Activated CD8-positive, alpha-beta memory T cell treated with anti-CD3 and anti-CD28 coated beads, Interleukin-2, amount 50 U/mL, for 4 hours (primary cell): ENCODE results near the gene KCTD6.

Experiments
- DNase-seq: peaks from one replicate; pipeline ENCODE4 v3.0.0-alpha.2; 2020

KCTD6 gene

DNA sequence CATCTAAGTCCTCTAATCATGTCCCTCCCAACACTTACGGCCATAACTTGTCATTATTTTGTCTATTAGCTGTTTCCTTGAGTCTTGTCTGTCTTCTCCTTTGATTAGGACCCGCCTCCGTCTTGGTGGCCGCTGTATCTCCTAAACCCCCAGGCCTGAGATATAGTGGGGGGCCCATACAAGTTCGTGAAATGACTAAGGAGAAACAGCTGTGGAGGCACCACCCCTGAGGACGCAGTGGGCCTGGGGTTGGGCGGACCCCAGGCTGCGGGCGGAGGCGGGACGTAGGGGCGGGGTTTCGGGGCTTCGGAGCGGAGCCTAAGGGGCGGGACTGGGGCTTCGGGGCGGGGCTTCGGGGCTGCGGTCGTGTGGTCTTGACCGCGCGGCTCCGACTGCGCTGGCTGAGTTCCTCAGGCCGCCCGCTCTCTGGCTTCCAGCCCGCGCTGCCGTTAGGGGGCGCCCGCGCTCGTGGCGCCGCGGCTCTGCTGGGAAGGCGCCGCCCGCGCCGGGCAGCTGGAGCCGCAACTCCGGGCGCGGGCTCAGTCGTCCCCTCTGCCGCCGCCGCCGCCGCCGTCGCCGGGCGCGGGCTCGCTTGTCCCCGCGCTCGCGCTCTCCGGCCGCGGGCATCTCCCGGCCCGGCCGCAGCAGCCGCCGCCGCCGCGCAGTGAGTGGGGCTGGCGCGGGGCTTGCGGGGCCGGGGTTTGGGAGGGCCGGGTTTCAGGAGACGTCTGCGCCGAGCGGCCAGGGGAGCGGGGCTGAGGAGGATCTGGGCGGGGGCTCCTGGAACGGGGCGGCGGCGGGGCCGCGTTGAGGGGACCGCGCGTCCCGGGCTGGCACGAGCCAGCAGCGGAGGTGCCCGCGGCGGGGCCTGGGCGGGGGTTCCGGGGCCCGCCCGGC is at the start of gene KCTD6:
Gene KCTD6 (plus strand): TSS at position 591 of the 897 bp plus-strand sequence. CDS start 6,660 bp downstream, outside the sequence.
- peak; percentile 89 for DNase-seq

DNA sequence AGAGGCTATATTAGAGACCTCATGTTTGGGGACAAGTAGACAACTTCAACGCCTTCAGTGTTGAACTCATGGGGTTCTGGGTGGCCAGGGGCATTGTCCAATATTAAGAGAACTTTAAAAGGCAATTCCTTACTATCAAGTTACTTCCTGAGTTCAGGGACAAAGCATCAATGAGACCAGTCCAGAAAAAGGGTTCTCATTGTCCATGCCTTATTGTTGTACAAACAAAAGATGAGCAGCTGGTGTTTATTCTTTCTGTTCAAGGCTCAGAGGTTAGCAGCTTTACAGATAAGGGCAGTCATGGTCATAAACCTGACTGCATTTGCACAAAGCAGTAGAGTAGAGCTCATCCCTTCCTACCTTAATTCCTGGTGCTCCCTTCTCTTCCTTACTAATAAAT is 39.7 kb upstream of the KCTD6 start:
- DNase-seq = no peak

DNA sequence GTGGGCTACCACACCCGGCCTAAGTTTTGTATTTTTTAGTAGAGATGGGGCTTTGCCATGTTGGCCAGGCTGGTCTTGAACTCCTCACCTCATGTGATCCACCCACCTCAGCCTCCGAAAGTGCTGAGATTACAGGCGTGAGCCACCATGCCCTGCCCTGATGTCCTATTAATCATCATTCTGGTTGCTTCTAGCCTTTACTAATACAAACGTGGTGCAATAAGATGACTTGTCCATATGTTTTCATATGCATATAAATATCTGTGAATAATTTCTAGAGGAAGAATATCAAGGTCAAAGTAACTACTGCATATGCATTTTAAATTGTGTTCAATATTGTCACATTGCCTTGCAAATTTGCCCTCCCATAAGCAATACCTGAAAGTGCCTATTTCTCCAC is 32.7 kb upstream of the KCTD6 start:
- no peak for DNase-seq

DNA sequence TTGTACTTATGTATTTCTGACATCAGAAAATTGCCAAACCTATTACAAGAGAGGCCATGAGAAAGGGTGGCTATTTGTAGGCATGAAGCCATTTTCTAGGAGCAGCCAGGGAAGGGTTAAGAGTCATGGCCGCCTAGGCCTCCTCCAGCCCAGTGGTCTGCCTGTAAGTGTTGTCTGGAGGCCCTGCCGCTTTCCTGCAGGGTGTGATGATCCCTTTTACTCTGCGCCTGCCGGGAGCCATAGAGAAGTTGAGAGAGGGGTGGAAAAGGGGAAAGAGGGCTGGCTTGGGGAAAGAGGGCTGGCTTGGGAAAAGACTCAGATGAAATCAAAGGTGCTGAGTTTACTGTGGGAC is 29.1 kb upstream of the KCTD6 start:
- no peak for DNase-seq

DNA sequence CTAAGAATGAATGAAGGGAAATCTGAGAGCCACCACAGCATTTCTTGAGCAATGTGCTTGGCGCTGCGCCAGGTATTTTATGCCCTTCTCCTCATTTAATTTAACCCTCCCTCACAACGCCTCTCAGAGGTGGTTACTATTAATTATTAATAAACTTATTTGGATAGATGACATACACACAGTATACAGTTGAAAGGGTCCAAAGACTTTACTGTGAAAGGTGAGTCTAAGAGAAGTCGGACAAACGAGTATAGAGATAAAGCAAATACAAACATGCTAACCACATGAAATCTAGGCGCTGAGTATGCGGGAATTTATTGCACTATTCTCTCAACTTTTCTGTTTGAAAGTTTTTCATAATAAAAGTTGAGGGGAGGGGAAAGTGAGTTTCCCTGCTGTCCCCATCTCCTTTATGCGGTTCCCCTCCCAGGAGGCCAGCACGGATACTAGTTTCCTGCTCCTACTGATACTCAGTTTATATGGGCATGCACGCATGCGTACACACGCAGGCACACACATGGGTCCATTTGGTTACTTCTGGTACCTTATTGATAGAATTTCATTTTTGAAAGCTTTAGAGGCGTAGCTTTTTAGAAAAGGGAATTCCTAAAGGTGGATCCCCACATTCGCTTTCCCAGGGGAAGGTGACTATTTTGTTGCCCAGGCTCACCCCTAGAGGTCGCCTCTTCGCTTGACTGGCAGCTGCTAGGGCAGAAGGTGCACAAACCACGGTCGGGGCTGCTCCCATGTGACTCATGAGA is 28.5 kb upstream of the KCTD6 start:
- DNase-seq = peak; percentile 73

DNA sequence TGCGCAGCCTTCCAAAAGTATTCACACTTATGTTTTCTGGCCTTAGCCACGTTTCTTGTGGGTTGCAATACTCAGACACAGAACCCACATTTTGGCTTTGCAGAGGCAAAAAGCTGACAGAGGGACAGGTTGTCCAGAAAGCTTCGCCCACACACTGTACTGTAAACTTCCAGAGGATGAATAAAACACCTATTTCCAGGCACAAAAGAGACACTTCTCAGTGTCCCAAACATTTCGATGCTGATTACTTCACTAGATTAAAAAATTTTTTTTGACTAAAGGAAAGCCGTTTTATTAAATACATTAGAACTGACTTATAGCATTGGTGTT is 28.0 kb upstream of the KCTD6 start:
- DNase-seq = no peak

DNA sequence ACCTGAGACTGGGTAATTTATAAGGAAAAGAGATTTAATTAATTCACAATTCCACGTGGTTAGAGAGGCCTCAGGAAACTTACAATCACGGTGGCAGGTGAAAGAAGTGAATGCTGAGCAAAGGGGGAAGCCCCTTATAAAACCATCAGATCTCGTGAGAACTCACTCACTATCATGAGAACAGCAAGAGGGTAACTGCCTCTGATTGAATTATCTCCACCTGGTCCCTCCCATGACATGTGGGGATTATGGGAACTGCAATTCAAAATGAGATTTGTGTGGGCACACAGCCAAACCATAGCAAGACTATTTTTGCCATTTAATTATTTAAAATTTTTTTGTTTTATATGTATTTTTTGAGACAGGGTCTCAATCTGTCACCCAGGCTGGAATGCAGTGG is 27.0 kb upstream of the KCTD6 start:
- no peak for DNase-seq

DNA sequence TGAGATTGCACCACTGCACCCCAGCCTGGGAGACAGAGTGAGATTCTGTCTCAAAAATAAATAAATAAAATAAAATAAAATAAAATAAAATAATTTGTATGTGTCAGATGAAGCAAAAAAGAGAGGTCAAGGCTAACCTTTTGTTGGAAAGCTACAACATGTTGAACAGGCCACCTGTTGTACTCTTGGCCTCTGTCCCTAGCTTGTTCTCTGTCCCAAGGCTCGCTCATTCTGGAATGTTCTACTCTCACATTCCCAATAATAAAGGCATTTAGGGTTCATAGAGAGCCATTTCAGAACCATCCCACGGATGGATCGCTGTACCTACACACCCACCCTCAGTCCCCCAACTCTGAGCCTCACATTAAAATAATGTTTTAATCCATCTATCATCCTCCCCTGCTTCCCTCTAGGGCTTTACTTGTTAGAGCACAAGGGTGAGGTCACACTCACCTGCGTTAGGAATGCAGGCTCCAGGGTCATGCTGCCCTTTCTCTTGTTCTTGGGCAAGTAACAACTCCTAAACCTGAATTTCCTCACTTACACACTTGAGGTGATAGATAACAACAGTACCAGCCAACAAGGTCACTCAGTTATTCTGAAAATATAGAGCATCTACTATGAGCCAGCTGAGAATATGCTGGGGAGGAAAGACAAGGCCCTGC is 24.9 kb upstream of the KCTD6 start:
- no peak for DNase-seq

DNA sequence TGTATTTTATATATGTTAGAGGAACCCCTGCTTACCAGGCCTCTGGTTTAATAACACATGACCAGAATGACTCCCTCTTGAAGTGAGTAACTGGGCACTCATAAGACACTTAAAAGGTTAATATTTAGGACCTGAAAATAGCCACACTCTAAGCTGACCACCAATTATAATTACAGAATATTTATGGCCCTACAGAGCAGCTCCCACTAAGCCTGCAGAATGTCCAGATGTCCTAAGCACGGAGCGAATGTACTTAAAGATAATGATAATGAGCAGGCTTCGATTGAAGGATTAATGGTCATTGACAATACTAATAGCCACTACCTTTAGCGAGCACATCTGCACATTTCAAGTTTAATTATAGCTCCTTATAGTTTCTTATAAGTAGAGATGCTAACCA is 22.8 kb upstream of the KCTD6 start:
- DNase-seq = no peak

DNA sequence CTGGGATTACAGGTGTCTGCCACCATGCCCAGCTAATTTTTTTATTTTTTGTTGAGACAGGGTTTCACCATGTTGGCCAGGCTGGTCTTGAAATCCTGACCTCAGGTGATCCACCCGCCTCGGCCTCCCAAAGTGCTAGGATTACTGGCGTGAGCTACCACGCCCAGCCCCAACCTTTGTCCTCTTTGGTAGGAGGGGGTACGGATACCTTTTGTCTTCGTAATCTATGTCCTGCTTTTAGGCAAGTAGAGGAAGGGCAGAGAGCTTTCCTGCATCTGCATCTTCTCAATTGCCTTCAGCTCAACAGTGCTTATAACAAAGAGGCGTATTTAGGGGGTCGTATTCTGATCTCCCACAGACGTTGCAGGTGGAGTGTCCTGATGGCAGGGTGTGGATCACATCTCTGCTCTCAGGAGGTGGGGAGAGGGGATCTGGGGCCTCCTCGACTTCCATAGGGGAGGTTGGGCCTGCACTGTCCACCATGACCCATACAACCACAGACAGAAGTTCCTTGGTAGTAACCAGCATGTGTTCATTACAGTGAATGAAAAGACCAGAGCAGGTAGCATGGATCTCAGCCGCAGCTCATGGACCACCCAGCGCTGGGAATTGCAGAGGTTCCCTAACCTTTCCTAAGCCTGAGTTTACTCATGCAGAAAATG is 21.4 kb upstream of the KCTD6 start:
- no peak for DNase-seq

DNA sequence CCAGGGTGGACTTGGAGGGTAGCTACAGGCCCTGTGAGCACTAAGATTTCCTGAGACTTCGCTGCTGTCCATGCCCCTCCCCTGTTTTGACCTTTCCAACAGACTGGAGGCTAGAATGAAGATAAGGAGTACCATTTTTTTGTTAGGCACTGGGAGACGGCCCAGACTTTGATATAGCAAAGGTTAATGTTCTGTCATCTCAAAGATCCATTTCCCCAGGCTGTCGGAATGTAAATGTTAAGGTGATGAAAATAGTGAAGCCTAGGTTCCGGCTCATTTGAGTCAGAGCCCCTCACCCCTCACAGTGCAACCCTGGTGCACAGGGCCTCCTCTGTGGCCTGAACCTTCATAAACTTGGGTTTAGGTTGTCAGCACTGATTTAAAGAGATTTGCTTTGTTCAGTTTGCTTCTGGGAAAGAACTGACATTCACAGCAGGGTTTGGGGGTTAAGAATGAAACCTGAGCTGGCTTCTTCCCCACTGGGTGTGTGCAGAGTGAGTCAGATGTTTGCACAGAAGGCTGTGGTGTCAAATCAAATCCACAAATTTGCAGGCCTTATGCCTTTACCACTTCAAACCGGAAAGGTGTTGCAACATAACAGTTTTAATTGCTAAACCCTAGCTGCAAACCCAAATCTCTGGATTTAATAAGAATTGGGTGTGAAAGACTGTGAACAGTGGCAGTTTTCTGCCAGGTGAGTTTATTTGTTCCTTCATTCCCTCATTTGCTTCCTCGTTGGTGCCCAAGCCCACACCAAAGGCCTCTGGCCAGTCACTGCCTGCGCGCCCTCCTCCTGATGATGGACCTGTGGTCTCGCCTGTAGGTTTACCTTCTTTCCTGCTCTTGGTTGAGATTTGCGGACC is 20.6 kb upstream of the KCTD6 start:
- peak; percentile 42 for DNase-seq

DNA sequence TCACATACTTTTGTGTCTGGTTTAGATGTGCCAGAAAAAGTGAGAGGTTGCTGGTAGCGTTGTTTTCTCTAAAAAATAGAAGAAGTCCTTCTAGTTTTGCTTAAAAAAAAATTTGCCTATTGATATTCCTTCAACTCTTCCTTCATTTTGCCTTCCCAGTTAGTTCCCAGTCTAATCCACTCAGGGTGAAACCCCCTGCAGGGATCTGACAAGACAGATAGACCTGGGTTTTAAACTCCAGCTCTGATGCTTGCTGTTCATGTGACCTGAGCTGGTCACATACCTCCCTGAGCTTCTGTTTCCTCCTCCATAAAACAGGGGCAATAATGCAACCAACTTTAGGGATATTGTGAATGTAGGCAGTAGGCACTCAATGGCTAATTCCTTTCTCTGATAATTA is 18.6 kb upstream of the KCTD6 start:
- no peak for DNase-seq

DNA sequence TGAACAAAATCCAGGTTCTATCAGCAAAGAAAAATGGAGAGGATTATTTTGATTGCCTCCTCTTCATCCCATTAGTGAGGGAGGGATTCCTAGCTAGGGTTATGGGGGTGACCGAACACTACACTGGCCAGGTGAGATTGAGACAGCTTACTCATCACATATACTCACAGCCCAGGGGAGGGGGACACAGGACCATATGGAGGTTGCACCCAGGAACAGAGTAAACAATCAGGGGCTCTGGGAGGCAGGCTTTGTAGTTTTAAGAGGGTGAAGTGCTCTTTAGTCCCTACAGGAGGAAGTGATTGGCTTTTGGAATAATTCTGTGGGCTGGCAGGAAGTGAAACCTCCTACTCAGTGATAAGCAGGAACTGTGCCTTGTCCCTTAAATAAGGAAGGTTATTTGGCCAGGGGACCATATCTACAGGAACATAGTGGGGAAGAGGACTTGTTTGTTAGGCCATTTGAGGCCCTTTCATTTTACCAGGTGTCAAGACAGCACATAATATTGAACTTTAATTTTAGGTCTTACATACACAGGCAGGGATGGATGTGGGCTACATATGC is 17.5 kb upstream of the KCTD6 start:
- DNase-seq = no peak

DNA sequence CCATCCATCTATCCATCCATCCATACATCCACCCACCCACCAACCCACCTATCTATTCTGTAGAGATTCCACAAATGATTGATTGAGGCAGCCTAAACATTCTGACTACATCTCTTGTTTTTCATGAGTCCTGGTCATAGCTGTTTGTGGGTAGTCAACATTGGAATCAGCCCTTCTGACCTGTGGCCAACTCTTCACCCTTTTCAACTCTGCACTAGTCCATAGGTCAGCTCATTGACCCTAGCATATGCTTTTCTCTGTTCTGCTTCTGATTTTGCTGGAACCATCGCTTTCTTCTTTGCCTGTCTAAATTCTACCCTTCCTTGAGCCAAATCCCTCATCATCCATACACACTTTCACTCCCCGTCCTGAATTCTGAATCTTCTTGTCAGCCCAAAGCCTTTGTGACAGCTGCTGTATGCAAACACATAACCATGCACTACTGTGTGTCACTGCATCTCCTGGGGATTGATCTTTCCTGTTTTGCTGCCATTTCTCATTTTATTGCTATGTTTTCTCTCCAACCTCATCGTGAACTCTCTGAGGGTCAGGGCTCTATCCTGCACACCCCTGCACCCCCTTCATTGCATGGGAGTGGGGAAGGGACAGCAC is 16.8 kb upstream of the KCTD6 start:
- no peak for DNase-seq

DNA sequence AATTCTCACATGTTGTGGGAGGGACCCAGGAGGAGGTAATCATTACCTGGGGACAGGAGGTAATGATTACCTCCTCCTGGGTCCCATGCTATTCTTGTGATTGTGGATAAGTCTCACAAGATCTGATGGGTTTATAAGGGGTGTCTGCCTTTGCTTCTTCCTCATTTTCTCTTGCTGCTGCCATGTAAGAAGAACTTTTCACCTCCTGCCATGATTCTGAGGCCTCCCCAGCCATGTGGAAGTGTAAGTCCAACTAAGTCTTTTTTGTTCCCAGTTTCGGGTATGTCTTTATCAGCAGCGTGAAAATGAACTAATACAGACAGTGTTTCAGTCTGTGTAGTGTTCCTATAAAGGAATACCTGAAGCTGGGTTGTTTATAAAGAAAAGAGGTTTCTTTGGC is 13.1 kb upstream of the KCTD6 start:
- DNase-seq = no peak

DNA sequence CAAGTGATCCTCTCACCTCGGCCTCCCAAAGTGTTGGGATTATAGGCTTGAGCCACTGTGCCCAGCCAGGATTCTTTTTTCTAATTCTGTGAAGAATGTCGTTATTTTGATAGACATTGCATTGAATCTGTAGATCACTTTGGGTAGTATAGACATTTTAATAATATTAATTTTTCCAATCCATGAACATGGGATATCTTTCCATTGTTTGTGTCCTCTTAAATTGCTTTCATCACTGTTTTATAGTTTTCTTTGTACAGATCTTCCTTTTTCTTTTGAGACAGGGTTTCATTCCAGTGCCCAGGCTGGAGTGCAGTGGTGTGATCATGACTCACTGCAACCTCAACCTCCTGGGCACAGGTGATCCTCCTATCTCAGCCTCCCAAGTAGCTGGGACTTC is 11.6 kb upstream of the KCTD6 start:
- DNase-seq = no peak

DNA sequence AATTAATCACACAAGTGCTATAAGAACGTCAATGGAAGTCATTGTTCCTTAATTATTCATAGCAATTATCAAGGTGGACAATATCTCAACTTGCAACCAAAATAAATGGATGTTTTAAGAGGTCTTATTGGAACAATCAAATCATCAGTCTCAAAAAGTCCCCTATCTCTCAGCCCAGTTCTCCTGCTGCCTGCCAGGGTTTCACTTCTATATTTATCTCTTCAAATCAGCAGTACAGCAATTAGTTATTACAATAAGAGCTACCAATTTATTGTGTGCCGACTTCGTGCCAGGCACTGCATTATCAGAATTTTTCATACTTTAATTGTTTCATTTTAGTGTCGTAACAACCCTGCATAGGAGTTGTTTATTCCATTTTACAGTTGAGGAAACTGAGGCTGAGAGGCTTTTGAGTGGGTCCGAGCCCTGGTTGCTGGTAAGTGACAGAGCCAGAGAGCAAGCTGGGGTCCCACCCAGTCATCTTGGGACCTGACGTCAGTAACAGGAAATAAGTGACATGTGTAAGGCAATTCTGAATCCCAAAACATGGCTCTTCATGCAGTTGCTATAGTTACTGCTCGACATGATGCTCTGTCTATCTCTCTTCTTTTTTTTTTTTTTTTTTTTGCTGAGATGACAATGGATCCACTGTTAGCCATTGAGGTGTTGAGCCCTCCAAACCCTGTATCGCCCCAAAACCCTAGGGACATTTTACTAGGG is 8.8 kb upstream of the KCTD6 start:
- no peak for DNase-seq

DNA sequence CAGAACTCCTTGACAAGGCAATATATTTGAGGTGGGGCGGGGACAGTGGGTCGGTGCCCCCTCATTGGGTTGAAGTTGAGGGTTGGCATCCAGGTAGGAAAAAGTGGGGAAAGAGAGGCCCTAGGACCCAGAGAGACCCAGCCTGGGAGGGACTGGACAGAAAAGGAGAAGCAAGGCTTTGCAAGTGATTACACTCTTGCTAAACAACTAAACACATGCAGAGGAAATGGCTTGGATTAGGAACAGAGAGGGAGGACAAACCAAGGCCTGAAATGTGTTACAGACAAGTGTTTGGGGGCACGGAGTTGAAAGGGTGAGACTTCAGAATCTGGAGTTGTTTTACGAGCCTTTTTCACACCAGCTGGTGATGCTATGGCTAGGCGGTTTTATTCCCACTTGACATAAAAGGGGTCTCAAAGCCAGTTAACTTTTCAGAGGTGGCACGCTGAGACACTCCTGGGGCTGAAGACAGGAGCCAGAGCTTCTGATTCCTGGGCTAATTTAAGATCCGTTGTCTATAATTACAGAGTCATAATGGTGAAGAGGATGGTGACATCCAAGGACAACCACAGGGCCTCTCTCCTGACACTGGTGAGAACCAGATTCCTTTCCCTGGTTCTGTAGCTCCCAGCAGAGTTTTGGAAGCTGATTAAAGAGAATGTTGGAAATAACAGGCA is 7.7 kb upstream of the KCTD6 start:
- DNase-seq = no peak

DNA sequence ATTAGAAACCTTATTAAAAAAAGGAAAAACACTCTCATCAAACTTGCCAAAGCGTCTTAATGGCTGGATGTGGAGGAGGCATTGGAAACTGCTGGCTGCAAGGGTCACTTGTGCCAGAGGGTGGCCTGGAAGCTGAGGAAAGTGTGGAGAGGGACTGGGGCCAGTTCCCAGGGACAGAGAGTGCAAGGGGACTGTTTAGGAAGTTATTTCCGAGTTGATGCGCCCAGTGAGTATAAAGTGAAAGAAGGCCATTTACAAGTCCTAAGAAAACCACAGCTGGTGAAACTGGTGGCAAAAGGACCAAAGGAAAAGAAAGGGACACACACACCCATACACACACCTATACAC is 7.2 kb upstream of the KCTD6 start:
- no peak for DNase-seq

DNA sequence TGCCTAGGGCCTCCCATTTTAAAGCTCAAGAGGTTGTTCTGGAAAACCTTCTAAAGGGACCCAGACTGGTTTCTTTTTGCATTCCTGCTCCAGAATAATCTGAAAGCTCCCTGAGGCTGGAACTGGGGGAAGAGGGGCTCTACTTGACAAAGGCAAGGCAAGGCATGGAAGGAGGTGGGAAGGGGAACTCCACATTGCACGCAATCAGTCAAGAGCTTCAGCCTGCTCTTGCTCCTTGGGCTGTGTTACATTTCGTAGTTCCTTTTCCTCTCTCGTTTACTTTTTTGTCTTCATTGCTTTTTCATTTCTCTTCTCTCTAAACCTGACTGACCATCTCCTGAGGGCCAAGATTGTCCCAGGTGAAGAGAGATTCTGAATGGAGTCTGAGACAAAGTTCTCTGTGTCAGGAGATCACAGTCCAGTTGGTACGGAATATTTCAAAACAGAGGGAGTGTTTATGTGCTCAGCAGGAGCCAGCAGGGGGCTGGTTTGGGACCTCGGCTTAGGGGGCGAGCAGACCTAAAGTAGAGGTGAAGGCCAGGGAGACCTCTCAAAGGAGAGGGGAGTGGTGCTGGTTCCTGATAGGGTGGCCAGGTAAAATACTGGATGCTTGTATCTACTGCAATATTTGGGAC is 6.0 kb upstream of the KCTD6 start:
- no peak for DNase-seq
